Esophagus squamous epithelium (tissue), 5 donors: ENCODE data around the gene EPAS1. TPM values are rescaled to one million over a fixed set of nuclear protein-coding genes. Genes with fewer than 3 reads are reported as not detected.

Experiments used
- DNase-seq: peaks from one replicate; lab custom pipeline; 2025; lab: John Stamatoyannopoulos, UW
- H3K27ac ChIP-seq, 4 donors: fragments of 200-600 bp; sonication (generic); one replicate each; pipeline ENCODE4 v1.5.1; 2016 to 2019; ENCODE audit warnings: mild to moderate bottlenecking in 1 of 4
- H3K27me3 ChIP-seq, 4 donors: fragments of 200-600 bp; sonication (generic); 1 replicate in 3 of 4; 2 replicates in 1 of 4; pipeline versions ENCODE4 v1.5.1 to v1.6.0; 2017 to 2021; ENCODE audit warnings: antibody characterized with exemption in 1 of 4
- H3K36me3 ChIP-seq, 3 donors: fragments of 200-600 bp; sonication (generic); one replicate each; pipeline ENCODE4 v1.5.1; 2016 to 2019
- H3K4me1 ChIP-seq, 3 donors: fragments of 200-600 bp; sonication (generic); one replicate each; pipeline ENCODE4 v1.5.1; 2017 to 2019
- H3K4me3 ChIP-seq, 4 donors: fragments of 200-600 bp; sonication (generic); 1 replicate in 3 of 4; 2 replicates in 1 of 4; pipeline ENCODE4 v1.5.1; 2016 to 2019; ENCODE audit warnings: mild to moderate bottlenecking in 2 of 4, moderate library complexity in 1 of 4
- H3K9me3 ChIP-seq, 3 donors: fragments of 200-600 bp; sonication (generic); one replicate each; pipeline ENCODE4 v1.5.1; 2016 to 2019
- CTCF ChIP-seq, 6 experiments: fragments of 450-650 bp in 4 of 6; fragments of 200-600 bp in 2 of 6; sonication (generic) in 2 of 6; IDR thresholded peaks; one replicate each; pipeline ENCODE4 v1.5.1; 2016 to 2019; ENCODE audit warnings: antibody characterized with exemption in 6 of 6, mild to moderate bottlenecking in 4 of 6, moderate library complexity in 4 of 6
- POLR2A ChIP-seq, 4 donors: fragments of 450-650 bp; IDR thresholded peaks; one replicate each; pipeline ENCODE4 v1.6.1; 2017; ENCODE audit warnings: antibody characterized with exemption in 4 of 4, mild to moderate bottlenecking in 4 of 4, moderate library complexity in 3 of 4
- WGBS, 2 donors: methylation state at CpG; one replicate each; pipeline ENCODE4 v1.1.5; 2018; 5-methylcytosine and 5-hydroxymethylcytosine counted together
- intact Hi-C: fragments of 100-400 bp; cut with DNase I; formaldehyde crosslinking; loops from one replicate; pipeline ENCODE4 v1.15.0; 2022
- total RNA-seq, 4 donors: library from RNA; depleted of rRNA; stranded (reverse); fragments of >200 nt; gene quantifications; one replicate each; pipeline ENCODE4 v1.1.0, GENCODE V29; 2016
- donor health status: DM: yes; HTN: yes; CAD: no.

Gene EPAS1
- total RNA-seq, 4 donors from 2014 or later = 86.7 to 151 (median 105) TPM

- Histone ChIP-seq H3K4me1 (peaks cover 30 to 63% (median 44%) of the 10 kb centered on the region in 3 donors), H3K27me3 (no peaks in the 10 kb centered on the region), H3K9me3 (no peaks in the 10 kb centered on the region), H3K4me3 (no peak overlapping the region), H3K36me3 (peaks cover 39 to 95% (median 49%) of the 10 kb centered on the region in 3 donors), H3K27ac (no peak overlapping the region)
- no peak for TF ChIP-seq POLR2A (IDR thresholded peaks at IDR 0.05)
- TF ChIP-seq CTCF (IDR thresholded peaks at IDR 0.05) = no peak
- intact Hi-C loops = loop anchor here (10.0 kb wide), 1 partner anchor 72 kb away; no protein-coding TSS in a partner anchor
- 82 to 89% methylated on average over 7 to 12 of the region's 14 CpGs for WGBS, 2 donors
- DNase-seq = no peak
Measured at GRCh38 chr2:46382331-46383112, 85.3 kb downstream of the EPAS1 start.

- DNase-seq = no peak
Measured at GRCh38 chr2:46383113-46383395, 85.8 kb downstream of the EPAS1 start.

GRCh38 chr2:46383784-46384456, 86.7 kb downstream of the EPAS1 start:
- 93% methylated on average over 2 to 8 of the region's 9 CpGs for WGBS, 2 donors
- Histone ChIP-seq H3K27me3 (no peaks in the 10 kb centered on the region), H3K36me3 (peaks cover 34 to 95% (median 41%) of the 10 kb centered on the region in 3 donors), H3K9me3 (no peaks in the 10 kb centered on the region), H3K4me3 (no peak overlapping the region), H3K4me1 (peaks cover 30 to 59% (median 32%) of the 10 kb centered on the region in 3 donors), H3K27ac (no peak overlapping the region)
- no peak for DNase-seq
- no peak for TF ChIP-seq POLR2A (IDR thresholded peaks at IDR 0.05)
- no peak for TF ChIP-seq CTCF (IDR thresholded peaks at IDR 0.05)
- intact Hi-C loops = loop anchor here (10.0 kb wide), 1 partner anchor 71 kb away; no protein-coding TSS in a partner anchor

More at GRCh38 chr2:46383113-46383395, 85.8 kb downstream of the EPAS1 start:
- peaks cover 39 to 95% (median 49%) of the 10 kb centered on the region in 3 donors for H3K36me3 ChIP-seq
- TF ChIP-seq POLR2A (IDR thresholded peaks at IDR 0.05) (no peak), CTCF (IDR thresholded peaks at IDR 0.05) (no peak)
- no peaks in the 10 kb centered on the region for H3K27me3 ChIP-seq
- no peak overlapping the region for H3K4me3 ChIP-seq
- 86% methylated on average over 1 of the region's 1 CpG; no CpG with 5 or more reads in 1 of the 2 donors for WGBS, 2 donors
- H3K27ac ChIP-seq = no peak overlapping the region
- no peaks in the 10 kb centered on the region for H3K9me3 ChIP-seq
- intact Hi-C loops = loop anchor here (10.0 kb wide), 1 partner anchor 72 kb away; no protein-coding TSS in a partner anchor
- H3K4me1 ChIP-seq = peaks cover 30 to 60% (median 39%) of the 10 kb centered on the region in 3 donors

- Histone ChIP-seq H3K36me3 (peaks cover 34 to 90% (median 41%) of the 10 kb centered on the region in 3 donors), H3K9me3 (no peaks in the 10 kb centered on the region), H3K4me1 (peaks cover 30 to 54% (median 30%) of the 10 kb centered on the region in 3 donors), H3K4me3 (no peak overlapping the region), H3K27ac (no peak overlapping the region), H3K27me3 (no peaks in the 10 kb centered on the region)
- intact Hi-C loops = loop anchor here (10.0 kb wide), 1 partner anchor 70 kb away; no protein-coding TSS in a partner anchor
- no peak for DNase-seq
- 92 to 98% methylated on average over 8 to 12 of the region's 12 CpGs for WGBS, 2 donors
- TF ChIP-seq CTCF (IDR thresholded peaks at IDR 0.05) (no peak), POLR2A (IDR thresholded peaks at IDR 0.05) (no peak)
Measured at GRCh38 chr2:46384457-46384815, 87.2 kb downstream of the EPAS1 start.
